Measurements from ENCODE around the gene HSPA6.
"Not testable (repeated sequence)": the region's sequence is repeated elsewhere in the genome, so short reads cannot be mapped to it uniquely, and the experiment has no call there.

Gene HSPA6

DNA sequence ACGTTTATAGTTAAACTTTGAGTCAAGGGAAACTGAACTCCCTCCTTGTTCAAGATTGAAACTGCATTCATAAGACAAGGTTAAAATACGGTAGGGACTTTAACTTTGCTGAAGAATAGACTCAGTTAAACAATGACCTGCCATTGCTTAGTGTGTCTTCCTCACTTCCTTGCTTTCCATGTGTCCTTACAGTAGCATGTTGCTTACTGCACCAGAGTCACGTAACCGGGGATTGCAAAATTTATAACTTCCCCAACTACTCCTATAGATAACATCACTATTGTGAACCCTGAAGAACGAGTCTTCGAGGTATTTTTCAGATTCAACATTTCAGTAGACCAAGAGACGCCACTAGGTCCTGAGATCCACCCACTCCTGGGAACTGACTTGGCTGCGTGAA is 47.4 kb downstream of the HSPA6 start:
- DNase-seq = not testable (repeated sequence)

Data from NCI-H2227 treated with DMSO at 0.1 percent for 48 hours (cell line).